K562 (cell line): ENCODE data around the gene GPR149. TPM values are rescaled to one million over a fixed set of nuclear protein-coding genes. Genes with fewer than 3 reads are reported as not detected.

ENCODE experiments used
- BCOR ChIP-seq: fragments of 450-650 bp; IDR thresholded peaks from 2 replicates; pipeline ENCODE4 v1.6.1; 2016
- CHD1 ChIP-seq: fragments of 200-600 bp; sonication (generic); IDR thresholded peaks from one replicate; pipeline ENCODE4 v1.6.1; 2012; ENCODE audit warnings: mild to moderate bottlenecking, moderate library complexity, low read length, inconsistent platforms
- CREB1 ChIP-seq, 2 experiments: sonication (generic) in 1 of 2; formaldehyde crosslinking in 1 of 2; IDR thresholded peaks; 2 replicates each; pipeline versions ENCODE4 v1.6.1 to v1.8.0; 2012 to 2022; ENCODE audit warnings: inconsistent platforms in 1 of 2, mild to moderate bottlenecking in 1 of 2, missing genetic modification reagents in 1 of 2, moderate library complexity in 1 of 2
- ELF1 ChIP-seq: fragments of 200-800 bp; sonication (Bioruptor generic); IDR thresholded peaks from 2 replicates; pipeline ENCODE4 v1.6.1; 2016; ENCODE audit warnings: missing genetic modification characterization, missing compliant biosample characterization
- GABPA ChIP-seq: fragments of 200-800 bp; sonication (Bioruptor generic); conservative IDR thresholded peaks from 2 replicates; pipeline ENCODE4 v1.6.1; 2016; ENCODE audit warnings: low read depth, missing genetic modification characterization, missing compliant biosample characterization
- GABPB1 ChIP-seq: sonication (generic); formaldehyde crosslinking; IDR thresholded peaks from 2 replicates; pipeline ENCODE4 v1.8.0; 2022; ENCODE audit warnings: mild to moderate bottlenecking, missing genetic modification reagents
- HDAC1 ChIP-seq, 2 experiments: fragments of 450-650 bp; IDR thresholded peaks; 2 replicates each; pipeline ENCODE4 v1.6.1; 2016 to 2017; ENCODE audit warnings: inconsistent platforms in 1 of 2, mild to moderate bottlenecking in 1 of 2, moderate library complexity in 1 of 2
- JUN ChIP-seq, 2 experiments: sonication (generic) in 1 of 2; formaldehyde crosslinking in 1 of 2; IDR thresholded peaks; 2 replicates each; pipeline versions ENCODE4 v1.6.1 to v1.8.0; 2012 to 2022; ENCODE audit warnings: borderline replicate concordance in 2 of 2, mild to moderate bottlenecking in 2 of 2, improper control_type of control experiment in 1 of 2, low read depth in 1 of 2, low read length in 1 of 2, missing genetic modification reagents in 1 of 2
- KLF16 ChIP-seq: IDR thresholded peaks from 2 replicates; pipeline ENCODE4 v1.6.1; 2016; ENCODE audit warnings: antibody characterized with exemption
- MCM2 ChIP-seq: fragments of 450-650 bp; IDR thresholded peaks from 2 replicates; pipeline ENCODE4 v1.6.1; 2017; ENCODE audit warnings: low read depth, mild to moderate bottlenecking
- MXI1 ChIP-seq: IDR thresholded peaks from 2 replicates; pipeline ENCODE4 v1.6.1; 2011; ENCODE audit warnings: low read depth, mild to moderate bottlenecking, improper control_type of control experiment, low read length
- PCBP2 ChIP-seq: fragments of 200-400 bp; formaldehyde crosslinking; IDR thresholded peaks from 2 replicates; pipeline ENCODE4 v1.6.1; 2018; ENCODE audit warnings: low read length, low read depth, mild to moderate bottlenecking, moderate library complexity; ENCODE audit not compliant: poor library complexity, severe bottlenecking
- PHF20 ChIP-seq: fragments of 450-650 bp; IDR thresholded peaks from 2 replicates; pipeline ENCODE4 v1.6.1; 2018; ENCODE audit not compliant: partially characterized antibody
- TARDBP ChIP-seq: fragments of 450-650 bp; IDR thresholded peaks from 2 replicates; pipeline ENCODE4 v1.6.1; 2016
- ZNF551 ChIP-seq: fragments of 250-450 bp; sonication (Bioruptor Pico); IDR thresholded peaks from 2 replicates; pipeline ENCODE4 v1.5.0; 2021; ENCODE audit warnings: mild to moderate bottlenecking, moderate library complexity
- ZNF644 ChIP-seq: fragments of 200-800 bp; sonication (Bioruptor generic); IDR thresholded peaks from 2 replicates; pipeline ENCODE4 v1.6.1; 2016; ENCODE audit warnings: low read depth, missing genetic modification characterization, missing compliant biosample characterization
- polyA plus RNA-seq, 8 experiments: library from polyadenylated mRNA; depleted of rRNA in 4 of 8; stranded (reverse) in 5 of 8; unstranded in 3 of 8; fragments of >200 nt; fragmentation: Nextera tagmentation in 2 of 8; fragmentation: Illumina TruSeq in 1 of 8; extraction: Ambion mirVana in 2 of 8; extraction: Trizol in 1 of 8; gene quantifications; 2 replicates each; pipeline versions ENCODE4 v1.2.1 to v1.2.3, GENCODE V29; 2011 to 2014; ENCODE audit warnings: inconsistent platforms in 1 of 8, missing spikeins in 1 of 8
- total RNA-seq, 7 experiments: library from RNA; depleted of rRNA in 6 of 7; stranded (reverse); fragments of >200 nt in 6 of 7; fragmentation: Illumina TruSeq in 2 of 7; extraction: Trizol in 2 of 7; gene quantifications; 2 replicates each; pipeline versions ENCODE4 v1.2.1 to v1.2.3, GENCODE V29; 2011 to 2021; ENCODE audit warnings: low replicate concordance in 1 of 7
- TF ChIP-seq, protein P1 (sequence below): sonication (generic); formaldehyde crosslinking; IDR thresholded peaks from 2 replicates; pipeline ENCODE4 v1.8.0; 2022; ENCODE audit warnings: mild to moderate bottlenecking, missing genetic modification reagents
- TF ChIP-seq, protein P2 (sequence below): sonication (generic); formaldehyde crosslinking; IDR thresholded peaks from 2 replicates; pipeline ENCODE4 v1.8.1; 2022; ENCODE audit warnings: missing genetic modification reagents
- TF ChIP-seq, protein P3 (sequence below): sonication (generic); formaldehyde crosslinking; IDR thresholded peaks from 2 replicates; pipeline ENCODE4 v1.8.1; 2023; ENCODE audit warnings: mild to moderate bottlenecking, missing genetic modification reagents

GPR149 gene
- total and polyA plus RNA-seq, 9 of the 15 experiments (the other 6 are each of a cell fraction or from before 2014, with no cell fraction given): not detected

DNA sequence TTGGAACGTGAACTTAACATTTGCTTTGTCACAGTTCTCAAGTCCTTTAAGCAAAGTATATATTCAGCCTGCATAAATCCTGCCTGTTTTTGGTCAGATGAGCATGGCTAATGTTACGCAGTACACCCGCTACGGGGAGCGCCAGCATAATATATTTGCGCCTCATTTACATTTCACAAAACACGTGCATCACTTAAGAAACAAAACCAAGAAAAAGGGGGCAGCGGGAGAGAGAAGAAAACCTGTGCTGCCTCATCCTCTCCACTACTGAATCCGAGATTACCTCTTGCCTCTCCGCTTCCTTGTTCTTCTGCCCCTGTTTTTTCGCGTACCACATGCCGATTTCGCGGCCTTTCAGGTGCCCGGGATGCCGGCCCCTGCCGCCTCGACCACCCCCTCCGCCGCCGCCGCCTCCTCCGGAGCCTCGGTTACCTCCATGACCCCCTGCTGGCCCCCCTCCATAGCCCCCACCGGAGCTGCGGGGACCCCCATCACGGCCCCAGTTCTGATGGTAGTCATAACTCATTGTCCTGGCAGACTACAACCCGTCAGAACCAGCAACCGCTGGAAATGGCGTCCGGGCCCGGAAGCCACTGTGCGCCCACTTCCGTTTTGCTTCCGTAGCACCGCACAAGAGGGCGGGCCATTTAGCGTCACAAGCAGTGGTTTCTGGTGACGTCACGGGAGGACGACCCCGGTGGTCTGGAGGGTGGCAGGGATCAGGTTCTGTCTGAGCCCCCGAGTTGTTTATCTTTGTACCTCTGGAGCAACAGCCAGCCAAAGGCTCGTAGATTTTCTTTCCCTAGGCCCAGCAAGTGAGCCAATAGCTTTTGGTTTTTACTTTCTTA is 105.9 kb downstream of the GPR149 start, which contains the start of gene DHX36 (continued):
- TF ChIP-seq TARDBP (peak; percentile 76; the same call in 1 of the 2 replicates), PHF20 (peak; percentile 83), HDAC1 (IDR thresholded peaks at IDR 0.05) (peak in 1 of 2 experiments; percentile 65; a peak in 2 of 4 replicates), ELF1 (tag) (peak; percentile 88), ZNF551 (CRISPR knock-in tag) (no peak), PCBP2 (no peak), KLF16 (peak; percentile 51; the same call in 1 of the 2 replicates), CHD1 (peak; percentile 83), GABPB1 (CRISPR knock-in tag) (peak; percentile 94), MCM2 (no peak), MXI1 (0 out of 2 replicates have a peak, but pooled peaks have one; percentile 43), JUN (IDR thresholded peaks at IDR 0.05; ENCODE audit: borderline replicate concordance, low read depth, low read length) (peak; percentile 67; the same call in 1 of the 2 replicates), JUN (CRISPR knock-in tag; IDR thresholded peaks at IDR 0.05; ENCODE audit: borderline replicate concordance) (no peak), GABPA (tag) (peak; percentile 96), BCOR (peak; percentile 30; the same call in 1 of the 2 replicates), ZNF644 (no peak), CREB1 (IDR thresholded peaks at IDR 0.05) (peak; percentile 98), CREB1 (CRISPR knock-in tag; IDR thresholded peaks at IDR 0.05) (peak; percentile 97)
- TF ChIP-seq, protein P1, sequence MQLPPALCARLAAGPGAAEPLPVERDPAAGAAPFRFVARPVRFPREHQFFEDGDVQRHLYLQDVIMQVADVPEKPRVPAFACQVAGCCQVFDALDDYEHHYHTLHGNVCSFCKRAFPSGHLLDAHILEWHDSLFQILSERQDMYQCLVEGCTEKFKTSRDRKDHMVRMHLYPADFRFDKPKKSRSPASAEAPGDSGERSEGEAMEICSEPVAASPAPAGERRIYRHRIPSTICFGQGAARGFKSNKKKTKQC (CRISPR knock-in tag): no peak
- TF ChIP-seq, protein P2, sequence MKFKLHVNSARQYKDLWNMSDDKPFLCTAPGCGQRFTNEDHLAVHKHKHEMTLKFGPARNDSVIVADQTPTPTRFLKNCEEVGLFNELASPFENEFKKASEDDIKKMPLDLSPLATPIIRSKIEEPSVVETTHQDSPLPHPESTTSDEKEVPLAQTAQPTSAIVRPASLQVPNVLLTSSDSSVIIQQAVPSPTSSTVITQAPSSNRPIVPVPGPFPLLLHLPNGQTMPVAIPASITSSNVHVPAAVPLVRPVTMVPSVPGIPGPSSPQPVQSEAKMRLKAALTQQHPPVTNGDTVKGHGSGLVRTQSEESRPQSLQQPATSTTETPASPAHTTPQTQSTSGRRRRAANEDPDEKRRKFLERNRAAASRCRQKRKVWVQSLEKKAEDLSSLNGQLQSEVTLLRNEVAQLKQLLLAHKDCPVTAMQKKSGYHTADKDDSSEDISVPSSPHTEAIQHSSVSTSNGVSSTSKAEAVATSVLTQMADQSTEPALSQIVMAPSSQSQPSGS: no peak
- TF ChIP-seq, protein P3, sequence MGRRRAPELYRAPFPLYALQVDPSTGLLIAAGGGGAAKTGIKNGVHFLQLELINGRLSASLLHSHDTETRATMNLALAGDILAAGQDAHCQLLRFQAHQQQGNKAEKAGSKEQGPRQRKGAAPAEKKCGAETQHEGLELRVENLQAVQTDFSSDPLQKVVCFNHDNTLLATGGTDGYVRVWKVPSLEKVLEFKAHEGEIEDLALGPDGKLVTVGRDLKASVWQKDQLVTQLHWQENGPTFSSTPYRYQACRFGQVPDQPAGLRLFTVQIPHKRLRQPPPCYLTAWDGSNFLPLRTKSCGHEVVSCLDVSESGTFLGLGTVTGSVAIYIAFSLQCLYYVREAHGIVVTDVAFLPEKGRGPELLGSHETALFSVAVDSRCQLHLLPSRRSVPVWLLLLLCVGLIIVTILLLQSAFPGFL (CRISPR knock-in tag): no peak
